AG04450 (cell line): ENCODE data around the gene ANGPTL2. TPM values are rescaled to one million over a fixed set of nuclear protein-coding genes. Genes with fewer than 3 reads are reported as not detected.
A peak's percentile ranks its signal among the peaks of the same experiment; 100 is the strongest.

Source experiments
- CTCF ChIA-PET: fragments of 300-600, 350-600 bp; formaldehyde crosslinking; extraction: SDS; loops from one replicate; lab custom pipeline; 2022; ENCODE audit warnings: antibody characterized with exemption, inconsistent platforms; lab: Charles Lee
- POLR2A ChIA-PET: fragments of 350-600 bp; formaldehyde crosslinking; extraction: SDS; loops from one replicate; lab custom pipeline; 2021; ENCODE audit warnings: antibody characterized with exemption, inconsistent platforms; lab: Yijun Ruan, JAX
- DNase-seq: peaks from one replicate; pipeline ENCODE4 v3.0.0-alpha.2; 2011; ENCODE audit warnings: low read depth, low spot score
- H3K27ac ChIP-seq: one replicate; pipeline ENCODE4 v1.5.1; 2012; ENCODE audit warnings: low read depth, low read length, control low read depth
- H3K27me3 ChIP-seq: one replicate; pipeline ENCODE4 v1.6.0; 2012; ENCODE audit warnings: low read length; ENCODE audit not compliant: control insufficient read depth, insufficient read depth
- H3K4me3 ChIP-seq: 2 replicates; pipeline ENCODE4 v1.5.1; 2011; ENCODE audit warnings: mild to moderate bottlenecking, low read depth, low read length, control low read depth
- H3K9me3 ChIP-seq: 2 replicates; pipeline ENCODE4 v1.5.1; 2012; ENCODE audit warnings: low read length; ENCODE audit not compliant: control insufficient read depth, insufficient read depth
- CTCF ChIP-seq: IDR thresholded peaks from 2 replicates; pipeline ENCODE4 v1.5.1; 2011; ENCODE audit warnings: low read depth, low read length, control low read depth, inconsistent platforms
- polyA plus RNA-seq: library from polyadenylated mRNA; depleted of rRNA; stranded (reverse); fragments of >200 nt; gene quantifications from 2 replicates; pipeline ENCODE4 v1.2.3, GENCODE V29; 2011

Gene ANGPTL2
- polyA plus RNA-seq, 1 experiment = 108 TPM

GRCh38 chr9:127087411-127087810 is 35.0 kb downstream of the ANGPTL2 start:
- no peak for DNase-seq
- TF ChIP-seq CTCF = no peak
- ChIA-PET POLR2A (no interaction called here), CTCF (no interaction called here)
- H3K27ac ChIP-seq = no peak overlapping the region
- no peaks in the 10 kb centered on the region for H3K9me3 ChIP-seq
- no peak overlapping the region for H3K4me3 ChIP-seq
- H3K27me3 ChIP-seq = no peaks in the 10 kb centered on the region

- H3K27ac ChIP-seq = peak overlapping the region; percentile 11
- POLR2A ChIA-PET = no interaction called here
- no peak for DNase-seq
- H3K9me3 ChIP-seq = no peaks in the 10 kb centered on the region
- no peak for TF ChIP-seq CTCF
- no peak overlapping the region for H3K4me3 ChIP-seq
- CTCF ChIA-PET = no interaction called here
- H3K27me3 ChIP-seq = no peaks in the 10 kb centered on the region
These were observed 35.7 kb downstream of the ANGPTL2 start for GRCh38 chr9:127086771-127087170.

- ChIA-PET CTCF (no interaction called here), POLR2A (no interaction called here)
- H3K27me3 ChIP-seq = no peaks in the 10 kb centered on the region
- no peak for DNase-seq
- no peak overlapping the region for H3K27ac ChIP-seq
- H3K9me3 ChIP-seq = no peaks in the 10 kb centered on the region
- TF ChIP-seq CTCF = no peak
- H3K4me3 ChIP-seq = no peak overlapping the region
These were observed 37.2 kb downstream of the ANGPTL2 start for GRCh38 chr9:127085186-127085585.

- DNase-seq = no peak
- CTCF ChIA-PET = interaction anchor here (0.6 kb wide), 1 partner anchor 142 kb away, joined by 4 read pairs; no protein-coding TSS in a partner anchor
These were observed 38.1 kb downstream of the ANGPTL2 start for GRCh38 chr9:127084076-127085039.

More at GRCh38 chr9:127084076-127085039, 38.1 kb downstream of the ANGPTL2 start:
- no peak for TF ChIP-seq CTCF
- Histone ChIP-seq H3K9me3 (peaks cover 3% of the 10 kb centered on the region; the same call in 1 of the 2 replicates), H3K4me3 (no peak overlapping the region), H3K27ac (no peak overlapping the region), H3K27me3 (no peaks in the 10 kb centered on the region)
- POLR2A ChIA-PET = interaction anchor here (0.6 to 0.9 kb wide), 2 partner anchors 38 to 115 kb away, joined by 3 read pairs; partner anchors contain the start of gene ANGPTL2
